H9 (cell line): ENCODE data around the gene TMEM178B. TPM values are rescaled to one million over a fixed set of nuclear protein-coding genes. Genes with fewer than 3 reads are reported as not detected.

Experiments used
- DNase-seq: peaks from one replicate; pipeline ENCODE4 v3.0.0-alpha.2; 2017
- H2AFZ ChIP-seq: one replicate; pipeline ENCODE4 v1.6.1; 2013; ENCODE audit warnings: mild to moderate bottlenecking, low read length, control low read depth, moderate library complexity
- H2AK5ac ChIP-seq: 2 replicates; pipeline ENCODE4 v1.6.1; 2013; ENCODE audit warnings: low read length, control low read depth, mixed read lengths; ENCODE audit not compliant: insufficient read length
- H2BK120ac ChIP-seq: one replicate; pipeline ENCODE4 v1.6.1; 2013; ENCODE audit warnings: low read depth, mild to moderate bottlenecking, low read length, control low read depth, inconsistent platforms; ENCODE audit not compliant: poor library complexity, severe bottlenecking
- H2BK12ac ChIP-seq: 2 replicates; pipeline ENCODE4 v1.6.1; 2013; ENCODE audit warnings: low read length, control low read depth, mixed read lengths, low read depth; ENCODE audit not compliant: insufficient read length
- H2BK15ac ChIP-seq: 2 replicates; pipeline ENCODE4 v1.6.1; 2013; ENCODE audit warnings: low read depth, low read length, control low read depth
- H2BK20ac ChIP-seq: one replicate; pipeline ENCODE4 v1.6.1; 2013; ENCODE audit warnings: low read depth, mild to moderate bottlenecking, low read length, control low read depth, inconsistent platforms; ENCODE audit not compliant: poor library complexity, severe bottlenecking
- H2BK5ac ChIP-seq: 2 replicates; pipeline ENCODE4 v1.6.1; 2013; ENCODE audit warnings: low read length, control low read depth, mixed read lengths; ENCODE audit not compliant: insufficient read length
- H3K14ac ChIP-seq: 2 replicates; pipeline ENCODE4 v1.6.1; 2013; ENCODE audit warnings: low read length, control low read depth; ENCODE audit not compliant: insufficient read depth
- H3K18ac ChIP-seq: 2 replicates; pipeline ENCODE4 v1.6.1; 2013; ENCODE audit warnings: low read depth, mild to moderate bottlenecking, mixed read lengths, low read length, control low read depth; ENCODE audit not compliant: insufficient read length
- H3K23ac ChIP-seq: 2 replicates; pipeline ENCODE4 v1.6.1; 2013; ENCODE audit warnings: low read length, control low read depth, mixed read lengths, low read depth; ENCODE audit not compliant: insufficient read length
- H3K23me2 ChIP-seq: 2 replicates; pipeline ENCODE4 v1.6.1; 2013; ENCODE audit warnings: low read depth, mild to moderate bottlenecking, mixed read lengths, low read length, control low read depth; ENCODE audit not compliant: insufficient read length, poor library complexity, severe bottlenecking
- H3K27ac ChIP-seq: 2 replicates; pipeline ENCODE4 v1.5.1; 2013; ENCODE audit warnings: low read length, control low read depth, mixed read lengths, low read depth; ENCODE audit not compliant: insufficient read length
- H3K27me3 ChIP-seq: 2 replicates; pipeline ENCODE4 v1.6.1; 2013; ENCODE audit warnings: low read length, control low read depth, inconsistent platforms; ENCODE audit not compliant: insufficient read depth
- H3K4ac ChIP-seq: 2 replicates; pipeline ENCODE4 v1.6.1; 2013; ENCODE audit warnings: low read depth, mild to moderate bottlenecking, control low read depth, inconsistent platforms, low read length, moderate library complexity
- H3K4me1 ChIP-seq: 2 replicates; pipeline ENCODE4 v1.6.1; 2013; ENCODE audit warnings: low read length, control low read depth, inconsistent platforms; ENCODE audit not compliant: insufficient read depth
- H3K4me2 ChIP-seq: 2 replicates; pipeline ENCODE4 v1.6.1; 2013; ENCODE audit warnings: low read length, control low read depth, mixed read lengths; ENCODE audit not compliant: insufficient read length, insufficient read depth
- H3K56ac ChIP-seq: 2 replicates; pipeline ENCODE4 v1.6.1; 2013; ENCODE audit warnings: low read depth, mild to moderate bottlenecking, mixed read lengths, low read length, control low read depth; ENCODE audit not compliant: insufficient read length
- H3K79me1 ChIP-seq: 2 replicates; pipeline ENCODE4 v1.6.1; 2013; ENCODE audit warnings: low read depth, mild to moderate bottlenecking, moderate library complexity, low read length, control low read depth, inconsistent platforms; ENCODE audit not compliant: insufficient read depth, poor library complexity, severe bottlenecking
- H3K79me2 ChIP-seq: 2 replicates; pipeline ENCODE4 v1.6.1; 2013; ENCODE audit warnings: low read length, control low read depth, inconsistent platforms; ENCODE audit not compliant: insufficient read depth
- H3K9ac ChIP-seq: 2 replicates; pipeline ENCODE4 v1.6.1; 2013; ENCODE audit warnings: low read length, control low read depth, mixed read lengths; ENCODE audit not compliant: insufficient read length; ENCODE audit errors: extremely low read depth
- H3K9me3 ChIP-seq: one replicate; pipeline ENCODE4 v1.6.1; 2013; ENCODE audit warnings: low read depth, low read length, inconsistent platforms; ENCODE audit not compliant: control insufficient read depth
- H3T11ph ChIP-seq: one replicate; pipeline ENCODE4 v1.6.1; 2013; ENCODE audit warnings: mild to moderate bottlenecking, low read length, control low read depth, inconsistent platforms
- H4K20me1 ChIP-seq: one replicate; pipeline ENCODE4 v1.6.1; 2013; ENCODE audit not compliant: control insufficient read depth, insufficient read length, insufficient read depth
- H4K5ac ChIP-seq: 2 replicates; pipeline ENCODE4 v1.6.1; 2013; ENCODE audit warnings: low read depth, mild to moderate bottlenecking, mixed read lengths, low read length, control low read depth; ENCODE audit not compliant: insufficient read length
- H4K8ac ChIP-seq: replicated peaks from 2 replicates; pipeline ENCODE4 v1.6.1; 2013; ENCODE audit warnings: low read length, control low read depth, mixed read lengths, low read depth; ENCODE audit not compliant: insufficient read length
- H4K91ac ChIP-seq: 2 replicates; pipeline ENCODE4 v1.6.1; 2013; ENCODE audit warnings: low read depth, mild to moderate bottlenecking, moderate library complexity, mixed read lengths, low read length, control low read depth; ENCODE audit not compliant: insufficient read length
- H3K27ac Mint-ChIP-seq, 3 experiments: 2 replicates in 2 of 3; 3 replicates in 1 of 3; pipeline ENCODE4 v1.8.0; 2020 to 2021; ENCODE audit warnings: mixed read lengths in 3 of 3, mild to moderate bottlenecking in 1 of 3, moderate library complexity in 1 of 3
- H3K27me3 Mint-ChIP-seq: 2 replicates; pipeline ENCODE4 v1.8.0; 2021; ENCODE audit warnings: low read depth, mild to moderate bottlenecking, moderate library complexity, mixed read lengths
- H3K36me3 Mint-ChIP-seq, 3 experiments: 2 replicates in 2 of 3; 3 replicates in 1 of 3; pipeline ENCODE4 v1.8.0; 2020 to 2021; ENCODE audit warnings: low read depth in 3 of 3, mixed read lengths in 3 of 3; ENCODE audit not compliant: insufficient read depth in 1 of 3
- H3K4me1 Mint-ChIP-seq, 2 experiments: 2 replicates each; pipeline ENCODE4 v1.8.0; 2020; ENCODE audit warnings: mixed read lengths in 2 of 2
- H3K4me3 Mint-ChIP-seq, 2 experiments: 2 replicates in 1 of 2; 3 replicates in 1 of 2; pipeline ENCODE4 v1.8.0; 2020 to 2021; ENCODE audit warnings: mild to moderate bottlenecking in 2 of 2, mixed read lengths in 2 of 2, moderate library complexity in 1 of 2
- H3K9me3 Mint-ChIP-seq, 2 experiments: 2 replicates in 1 of 2; 3 replicates in 1 of 2; pipeline ENCODE4 v1.8.0; 2020; ENCODE audit warnings: mild to moderate bottlenecking in 2 of 2, mixed read lengths in 2 of 2, moderate library complexity in 1 of 2
- CTCF ChIP-seq: fragments of 200-600 bp; sonication (generic); conservative IDR thresholded peaks from 3 replicates; pipeline ENCODE4 v1.8.0; 2021; ENCODE audit warnings: antibody characterized with exemption, mild to moderate bottlenecking
- WGBS: extraction: QIAGEN DNeasy Blood & Tissue Kit; methylation state at CpG from one replicate; pipeline ENCODE4 v1.1.7; 2013; ENCODE audit warnings: missing lambda C conversion rate, low lambda C conversion rate, mixed read lengths; ENCODE audit not compliant: insufficient read length; ENCODE audit errors: extremely low coverage; 5-methylcytosine and 5-hydroxymethylcytosine counted together
- total RNA-seq: library from RNA; stranded (reverse); gene quantifications from 2 replicates; pipeline ENCODE4 v1.2.1, GENCODE V29; 2021

The TMEM178B gene
- total RNA-seq, 1 experiment from 2014 or later, result 11.3 TPM

GRCh38 chr7:141151746-141152145 is 77.9 kb downstream of the TMEM178B start:
- H3K9me3 Mint-ChIP-seq, result no peaks in the 10 kb centered on the region
- H3K36me3 Mint-ChIP-seq, result no peaks in the 10 kb centered on the region
- no peak overlapping the region for H4K8ac ChIP-seq
- H3K56ac ChIP-seq, result no peak overlapping the region
- H3K27ac Mint-ChIP-seq, result no peak overlapping the region
- no peak for TF ChIP-seq CTCF
- no peaks in the 10 kb centered on the region for H3K27me3 ChIP-seq
- H3T11ph ChIP-seq, result no peak overlapping the region
- no peak overlapping the region for H3K18ac ChIP-seq
- no peak overlapping the region for H3K23ac ChIP-seq
- no peaks in the 10 kb centered on the region for H4K20me1 ChIP-seq
- H2BK20ac ChIP-seq, result no peak overlapping the region
- no peak overlapping the region for H3K27ac ChIP-seq
- no peak overlapping the region for H3K14ac ChIP-seq
- no peak overlapping the region for H4K5ac ChIP-seq
- 0 out of 4 replicates have a peak, but pooled peaks cover 0 to 5% of the 10 kb centered on the region in 2 experiments for H3K4me1 Mint-ChIP-seq
- no peak overlapping the region for H2BK5ac ChIP-seq
- H2AFZ ChIP-seq, result no peak overlapping the region
- H3K79me2 ChIP-seq, result no peaks in the 10 kb centered on the region; the same call in 1 of the 2 replicates
- no peaks in the 10 kb centered on the region for H3K23me2 ChIP-seq
- H3K9ac ChIP-seq, result no peak overlapping the region
- H2BK15ac ChIP-seq, result no peak overlapping the region
- no peak overlapping the region for H4K91ac ChIP-seq
- no peaks in the 10 kb centered on the region for H3K4me1 ChIP-seq
- peaks cover 4% of the 10 kb centered on the region for H3K79me1 ChIP-seq
- H2BK120ac ChIP-seq, result no peak overlapping the region
- no peak overlapping the region for H2BK12ac ChIP-seq
- H3K4me3 Mint-ChIP-seq, result no peak overlapping the region
- no peak overlapping the region for H3K4me2 ChIP-seq
- H2AK5ac ChIP-seq, result no peak overlapping the region
- no peaks in the 10 kb centered on the region for H3K27me3 Mint-ChIP-seq
- no peaks in the 10 kb centered on the region for H3K9me3 ChIP-seq
- DNase-seq, result no peak
- no CpG with 5 or more reads among the region's 4 CpGs for WGBS
- no peak overlapping the region for H3K4ac ChIP-seq
